SK-N-MC (cell line): ENCODE measurements around the gene SMARCA4.

Experiments used
- DNase-seq: peaks from one replicate; pipeline ENCODE4 v3.0.0-alpha.2; 2011; ENCODE audit warnings: low read depth, low spot score
- H3K27ac ChIP-seq: fragments of 200-600 bp; sonication (generic); 2 replicates; pipeline ENCODE4 v1.5.1; 2016; ENCODE audit warnings: mixed run types
- H3K36me3 ChIP-seq: fragments of 200-600 bp; sonication (generic); 2 replicates; pipeline ENCODE4 v1.6.1; 2017; ENCODE audit warnings: antibody characterized with exemption, low read length, mixed read lengths; ENCODE audit not compliant: insufficient read depth
- H3K4me3 ChIP-seq: fragments of 200-600 bp; sonication (generic); 2 replicates; pipeline ENCODE4 v1.5.1; 2016
- H3K9ac ChIP-seq: fragments of 200-600 bp; sonication (generic); 2 replicates; pipeline ENCODE4 v1.8.0; 2017; ENCODE audit warnings: mixed run types, mixed read lengths; ENCODE audit not compliant: insufficient read length
- H3K9me3 ChIP-seq: fragments of 200-600 bp; sonication (generic); 2 replicates; pipeline ENCODE4 v1.6.1; 2017; ENCODE audit warnings: low read depth, mild to moderate bottlenecking, antibody characterized with exemption, low read length, moderate library complexity, mixed read lengths
- EZH2 ChIP-seq: fragments of 200-600 bp; sonication (generic); IDR thresholded peaks from one replicate; pipeline ENCODE4 v1.6.1; 2017; ENCODE audit warnings: antibody characterized with exemption
- FOXP2 ChIP-seq: optimal IDR thresholded peaks from 2 replicates; pipeline ENCODE3; 2011; ENCODE audit warnings: mild to moderate bottlenecking, moderate library complexity; ENCODE audit not compliant: insufficient read depth; ENCODE audit errors: extremely low read length, control extremely low read depth
- POLR2AphosphoS5 ChIP-seq: IDR thresholded peaks from 2 replicates; pipeline ENCODE4 v1.6.1; 2012; ENCODE audit warnings: mild to moderate bottlenecking, low read depth, low read length, borderline replicate concordance

The SMARCA4 gene

GRCh38 chr19:10965398-10965797 lies 4.6 kb downstream of the SMARCA4 start:
- no peaks in the 10 kb centered on the region for H3K9me3 ChIP-seq
- H3K27ac ChIP-seq = no peak overlapping the region
- H3K36me3 ChIP-seq = peaks cover 13% of the 10 kb centered on the region; the same call in 1 of the 2 replicates
- H3K9ac ChIP-seq = no peak overlapping the region
- no peak for DNase-seq
- TF ChIP-seq EZH2 = no peak
- no peak for TF ChIP-seq FOXP2
- TF ChIP-seq POLR2AphosphoS5 = no peak
- no peak overlapping the region for H3K4me3 ChIP-seq

DNA sequence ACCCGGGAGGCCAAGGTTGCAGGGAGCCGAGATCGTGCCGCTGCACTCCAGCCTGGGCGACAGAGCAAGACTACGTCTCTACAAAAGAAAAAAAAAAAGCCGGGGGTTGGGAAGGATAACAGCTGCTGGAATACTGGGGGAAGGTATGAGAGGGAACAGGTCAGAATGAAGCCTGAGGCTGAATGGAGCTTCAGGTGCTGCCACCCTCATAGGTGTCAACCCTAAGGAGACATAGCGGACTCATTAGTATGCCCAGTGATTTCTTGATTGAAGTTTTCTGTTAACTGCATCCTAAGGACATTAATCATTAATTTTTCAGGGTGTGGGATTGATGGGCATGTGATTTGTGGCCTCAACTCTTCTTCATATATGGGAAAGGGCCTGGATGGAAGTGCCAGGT lies 6.0 kb downstream of the SMARCA4 start:
- no peaks in the 10 kb centered on the region for H3K9me3 ChIP-seq
- H3K4me3 ChIP-seq = no peak overlapping the region
- no peak for DNase-seq
- H3K36me3 ChIP-seq = peaks cover 13% of the 10 kb centered on the region; the same call in 1 of the 2 replicates
- H3K9ac ChIP-seq = no peak overlapping the region
- no peak for TF ChIP-seq POLR2AphosphoS5
- TF ChIP-seq FOXP2 = no peak
- no peak for TF ChIP-seq EZH2
- H3K27ac ChIP-seq = 0 out of 2 replicates have a peak overlapping the region, but pooled peaks have one; percentile 36

DNA sequence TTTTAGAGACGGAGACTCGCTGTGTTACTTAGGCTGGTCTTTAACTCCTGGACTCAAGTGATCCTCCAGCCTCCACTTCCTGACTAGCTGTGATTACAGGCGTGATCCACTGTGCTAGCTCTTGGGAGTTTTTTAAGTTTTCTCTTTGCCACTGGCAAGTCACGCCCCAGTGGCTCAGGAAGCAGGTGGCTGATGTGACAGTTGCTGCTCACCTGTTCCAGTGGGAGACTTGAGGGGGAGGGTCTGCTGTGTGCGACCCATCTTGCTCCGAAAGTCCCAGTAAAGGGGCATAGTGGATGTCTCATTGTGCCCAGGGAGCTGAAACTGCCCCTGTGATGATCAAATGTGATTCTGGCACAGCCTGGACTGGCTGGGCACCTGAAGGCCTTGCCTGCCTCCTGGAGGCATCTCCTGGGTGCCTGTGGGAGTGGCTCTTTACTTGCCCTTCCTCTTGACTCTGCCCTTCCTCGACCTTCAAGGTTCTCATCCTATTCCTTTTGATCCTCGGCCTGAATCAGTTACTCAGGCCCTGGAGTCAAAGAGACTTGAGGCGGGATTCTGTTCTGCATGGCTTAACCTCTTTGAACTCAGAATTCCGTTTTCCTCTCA lies 7.8 kb downstream of the SMARCA4 start:
- H3K9ac ChIP-seq = no peak overlapping the region
- TF ChIP-seq EZH2 (no peak), POLR2AphosphoS5 (no peak), FOXP2 (no peak)
- H3K9me3 ChIP-seq = no peaks in the 10 kb centered on the region
- DNase-seq = no peak
- H3K4me3 ChIP-seq = no peak overlapping the region
- H3K36me3 ChIP-seq = peaks cover 22% of the 10 kb centered on the region; the same call in 1 of the 2 replicates
- no peak overlapping the region for H3K27ac ChIP-seq

GRCh38 chr19:10971107-10971726 lies 10.4 kb downstream of the SMARCA4 start:
- no peak for DNase-seq
- Histone ChIP-seq H3K9me3 (no peaks in the 10 kb centered on the region), H3K36me3 (peaks cover 9% of the 10 kb centered on the region; the same call in 1 of the 2 replicates), H3K4me3 (no peak overlapping the region), H3K9ac (no peak overlapping the region), H3K27ac (no peak overlapping the region)
- TF ChIP-seq EZH2 = no peak
- TF ChIP-seq POLR2AphosphoS5 = no peak
- TF ChIP-seq FOXP2 = no peak

GRCh38 chr19:10975374-10976130 lies 14.7 kb downstream of the SMARCA4 start:
- Histone ChIP-seq H3K9ac (no peak overlapping the region), H3K27ac (no peak overlapping the region), H3K9me3 (no peaks in the 10 kb centered on the region), H3K36me3 (peaks cover 9% of the 10 kb centered on the region; the same call in 1 of the 2 replicates), H3K4me3 (no peak overlapping the region)
- TF ChIP-seq EZH2 (no peak), FOXP2 (no peak), POLR2AphosphoS5 (no peak)
- no peak for DNase-seq

DNA sequence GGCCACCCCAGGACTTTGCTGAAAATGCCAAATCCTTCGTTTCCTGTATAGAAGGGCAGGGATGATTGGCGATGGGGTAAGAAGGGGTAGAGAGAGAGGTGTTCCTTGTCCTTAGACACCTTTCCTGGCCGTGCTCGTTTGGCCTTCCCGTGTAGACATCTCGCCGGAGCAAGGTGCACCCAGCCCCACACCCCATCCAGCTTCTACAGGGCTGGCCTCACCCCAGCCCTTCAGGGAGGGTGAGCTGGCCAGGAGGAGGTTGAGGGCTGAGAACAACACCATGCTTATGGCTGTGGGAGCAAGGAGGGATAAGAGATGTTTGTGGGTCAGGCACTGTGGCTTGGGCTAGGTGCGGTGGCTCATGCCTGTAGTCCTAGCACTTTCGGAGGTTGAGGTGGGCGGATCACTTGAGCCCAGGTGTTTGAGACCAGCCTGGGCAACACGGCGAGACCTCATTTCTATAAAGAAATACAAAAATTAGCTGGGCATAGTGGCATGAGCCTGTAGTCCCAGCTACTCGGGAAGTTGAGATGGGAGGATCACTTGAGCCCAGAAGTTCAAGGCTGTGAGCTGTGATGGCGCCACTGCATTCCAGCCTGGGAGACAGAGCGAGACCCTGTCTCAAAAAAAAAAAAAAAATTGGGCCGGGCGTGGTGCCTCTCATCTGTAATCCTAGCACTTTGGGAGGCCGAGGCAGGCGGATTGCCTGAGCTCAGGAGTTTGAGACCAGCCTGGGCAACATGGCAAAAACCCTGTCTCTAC lies 15.5 kb downstream of the SMARCA4 start:
- TF ChIP-seq POLR2AphosphoS5 = no peak
- TF ChIP-seq FOXP2 = no peak
- TF ChIP-seq EZH2 = no peak
- Histone ChIP-seq H3K9ac (no peak overlapping the region), H3K9me3 (no peaks in the 10 kb centered on the region), H3K27ac (no peak overlapping the region), H3K36me3 (peaks cover 16% of the 10 kb centered on the region; the same call in 1 of the 2 replicates), H3K4me3 (no peak overlapping the region)
- DNase-seq = no peak

DNA sequence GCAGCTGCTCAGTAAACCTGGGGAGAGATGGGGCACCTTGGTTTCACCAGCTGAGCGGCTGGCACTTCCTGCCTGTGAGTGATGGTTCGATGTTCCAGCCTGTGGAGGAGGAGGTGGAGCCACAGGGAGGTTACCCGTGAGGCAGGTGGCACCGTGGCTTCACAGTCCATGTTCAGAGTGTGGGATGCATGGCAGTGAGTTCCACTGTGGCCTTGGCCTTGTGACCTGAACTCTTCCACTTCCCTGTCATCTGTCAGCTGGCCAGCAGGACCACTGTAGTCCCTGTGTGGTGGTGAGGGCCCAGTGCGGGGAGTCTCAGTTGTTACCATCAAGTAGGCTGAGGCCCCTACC lies 16.9 kb downstream of the SMARCA4 start:
- DNase-seq = no peak
- no peak overlapping the region for H3K9ac ChIP-seq
- H3K9me3 ChIP-seq = no peaks in the 10 kb centered on the region
- H3K4me3 ChIP-seq = no peak overlapping the region
- no peak overlapping the region for H3K27ac ChIP-seq
- TF ChIP-seq POLR2AphosphoS5 (no peak), FOXP2 (no peak), EZH2 (no peak)
- H3K36me3 ChIP-seq = peaks cover 12% of the 10 kb centered on the region; the same call in 1 of the 2 replicates
